AG09309 (cell line): ENCODE data around the gene WDR20.

ENCODE experiments used
- DNase-seq: peaks from one replicate; pipeline ENCODE4 v3.0.0-alpha.2; 2010; ENCODE audit warnings: low read depth
- H3K4me3 ChIP-seq: 2 replicates; pipeline ENCODE4 v1.5.1; 2011; ENCODE audit warnings: mild to moderate bottlenecking, low read depth, low read length, moderate library complexity; ENCODE audit not compliant: control insufficient read depth
- CTCF ChIP-seq: IDR thresholded peaks from 2 replicates; pipeline ENCODE4 v1.5.1; 2011; ENCODE audit warnings: mild to moderate bottlenecking, low read depth, low read length, inconsistent platforms; ENCODE audit not compliant: insufficient read depth, control insufficient read depth; ENCODE audit errors: missing control alignments

Gene WDR20

GRCh38 chr14:102230481-102231210 lies 90.9 kb downstream of the WDR20 start:
- no peak for TF ChIP-seq CTCF
- DNase-seq, result no peak

GRCh38 chr14:102231476-102232347 lies 92.0 kb downstream of the WDR20 start:
- no peak for TF ChIP-seq CTCF
- DNase-seq, result no peak
- H3K4me3 ChIP-seq, result no peak overlapping the region

More at GRCh38 chr14:102230481-102231210, 90.9 kb downstream of the WDR20 start:
- no peak overlapping the region for H3K4me3 ChIP-seq

- TF ChIP-seq CTCF, result no peak
- DNase-seq, result no peak
- H3K4me3 ChIP-seq, result no peak overlapping the region
Observed at GRCh38 chr14:102232348-102232625, 92.6 kb downstream of the WDR20 start.

- DNase-seq, result no peak
- TF ChIP-seq CTCF, result no peak
- H3K4me3 ChIP-seq, result no peak overlapping the region
Observed at GRCh38 chr14:102233081-102233480, 93.4 kb downstream of the WDR20 start.

- no peak for DNase-seq
- H3K4me3 ChIP-seq, result no peak overlapping the region
- no peak for TF ChIP-seq CTCF
Observed at GRCh38 chr14:102234331-102235264, 94.9 kb downstream of the WDR20 start.

- H3K4me3 ChIP-seq, result no peak overlapping the region
- peak; percentile 46 for DNase-seq
- TF ChIP-seq CTCF, result peak; percentile 88
Observed at GRCh38 chr14:102235275-102235897, 95.7 kb downstream of the WDR20 start.
